ENCODE data around the gene GCNT2.
"Not testable (repeated sequence)": the region's sequence is repeated elsewhere in the genome, so short reads cannot be mapped to it uniquely, and the experiment has no call there.

The GCNT2 gene

DNA sequence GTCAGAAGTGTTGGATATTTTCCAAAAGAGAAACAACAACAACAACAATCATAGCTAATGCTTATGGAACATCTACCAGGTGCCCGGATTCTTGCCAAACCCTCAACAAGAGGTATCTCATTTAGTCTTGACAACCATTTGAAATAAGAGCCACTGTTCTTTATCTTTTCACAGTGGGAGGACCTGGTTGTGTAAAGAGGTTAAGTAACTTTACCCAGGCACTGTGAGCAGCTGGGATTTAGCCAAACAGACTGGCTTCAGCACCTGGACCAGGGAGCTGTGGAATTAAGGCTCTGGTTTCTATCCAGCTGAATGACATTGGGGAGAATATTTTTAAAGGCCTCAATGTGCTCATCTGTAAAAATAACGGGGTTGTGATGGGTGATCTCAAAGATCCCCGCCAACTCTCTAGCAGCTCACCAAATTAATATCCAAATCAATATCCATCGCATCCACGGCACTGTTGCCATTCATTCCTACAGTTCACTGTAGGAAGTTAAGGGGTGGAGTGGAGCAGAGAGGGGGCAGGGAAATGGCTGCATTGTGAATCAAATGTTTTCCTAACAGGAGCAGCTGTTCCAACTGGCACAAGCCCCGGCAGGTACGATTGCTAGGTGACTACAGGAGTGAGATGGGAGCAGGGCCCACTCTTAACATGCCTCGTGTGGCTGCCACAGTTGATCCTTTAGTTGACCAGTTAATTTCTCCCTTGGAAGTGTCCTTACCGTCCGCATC, 61.8 kb downstream of the GCNT2 start:
- no peak for DNase-seq

DNA sequence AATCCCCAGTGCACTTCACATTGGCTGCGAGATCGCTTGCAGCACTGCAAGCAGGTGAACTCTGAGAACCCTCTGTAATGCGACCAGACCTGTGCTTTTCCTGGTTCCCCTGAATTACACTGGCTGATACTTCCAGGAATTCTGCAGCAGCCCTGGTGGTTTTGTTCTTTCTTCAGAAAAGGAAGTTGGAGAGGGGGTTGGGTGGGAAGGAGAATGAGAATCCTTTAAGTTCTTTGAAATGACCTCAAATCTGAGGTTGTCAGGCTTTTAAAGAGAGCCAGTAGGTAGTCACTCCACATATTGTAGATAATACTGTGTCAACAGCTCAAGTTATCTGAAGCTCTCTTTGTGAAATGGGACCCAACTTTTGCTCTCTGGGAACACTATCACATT, 62.4 kb downstream of the GCNT2 start:
- DNase-seq = no peak

DNA sequence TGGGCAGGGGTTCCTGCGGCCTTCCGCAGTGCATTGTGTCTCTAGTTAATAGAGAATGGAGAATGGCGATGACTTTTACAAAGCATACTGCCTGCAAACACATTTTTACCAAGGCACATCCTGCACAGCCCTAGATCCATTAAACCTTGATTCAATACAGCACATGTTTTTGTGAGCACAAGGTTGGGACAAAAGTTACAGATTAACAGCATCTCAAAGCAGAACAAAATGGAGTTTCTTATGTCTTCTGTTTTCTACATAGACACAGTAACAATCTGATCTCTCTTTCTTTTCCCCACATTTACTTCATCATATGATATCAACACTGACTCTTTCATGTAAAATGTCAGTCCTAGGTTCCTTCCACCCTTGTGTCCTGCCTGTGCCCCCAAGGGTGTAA, 63.5 kb downstream of the GCNT2 start:
- DNase-seq = no peak

DNA sequence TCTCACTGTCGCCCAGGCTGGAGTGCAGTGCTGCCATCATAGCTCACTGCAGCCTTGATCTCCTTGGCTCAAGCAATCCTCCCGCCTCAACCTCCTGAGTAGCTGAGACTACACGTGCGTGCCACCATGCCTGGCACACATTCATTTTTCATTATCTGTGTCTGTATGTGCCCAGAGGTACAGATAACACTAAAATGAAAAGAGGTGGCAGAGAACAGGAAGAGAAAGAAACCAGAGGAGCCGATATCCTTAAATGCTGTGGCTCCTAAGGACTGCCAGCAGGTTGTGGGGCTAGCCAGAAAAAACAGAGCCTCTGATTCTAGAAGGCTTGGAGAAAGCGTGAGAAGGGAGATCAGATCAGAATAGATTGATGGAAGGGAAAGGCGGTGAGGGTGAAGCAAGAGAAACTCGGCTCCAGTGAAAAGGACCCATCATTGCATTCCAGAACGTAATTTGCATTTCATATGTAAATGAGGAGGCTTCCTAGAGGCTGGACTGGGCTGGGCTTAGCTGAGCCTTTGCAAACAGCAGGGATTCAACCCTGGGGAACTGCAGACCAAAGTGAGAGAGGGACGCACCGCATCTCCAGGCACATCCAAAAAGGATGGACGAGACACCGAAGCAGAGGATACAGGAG, 64.2 kb downstream of the GCNT2 start:
- DNase-seq = no peak

DNA sequence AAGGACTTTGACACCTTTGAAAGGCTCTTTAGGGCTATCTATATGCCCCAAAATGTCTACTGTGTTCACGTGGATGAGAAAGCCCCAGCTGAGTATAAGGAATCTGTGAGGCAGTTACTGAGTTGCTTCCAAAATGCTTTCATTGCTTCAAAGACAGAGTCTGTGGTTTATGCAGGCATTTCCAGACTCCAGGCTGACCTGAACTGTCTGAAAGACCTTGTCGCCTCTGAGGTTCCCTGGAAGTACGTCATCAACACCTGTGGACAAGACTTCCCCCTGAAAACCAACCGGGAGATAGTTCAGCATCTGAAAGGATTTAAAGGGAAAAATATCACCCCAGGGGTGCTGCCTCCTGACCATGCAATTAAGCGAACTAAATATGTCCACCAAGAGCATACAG, 65.2 kb downstream of the GCNT2 start:
- no peak for DNase-seq

DNA sequence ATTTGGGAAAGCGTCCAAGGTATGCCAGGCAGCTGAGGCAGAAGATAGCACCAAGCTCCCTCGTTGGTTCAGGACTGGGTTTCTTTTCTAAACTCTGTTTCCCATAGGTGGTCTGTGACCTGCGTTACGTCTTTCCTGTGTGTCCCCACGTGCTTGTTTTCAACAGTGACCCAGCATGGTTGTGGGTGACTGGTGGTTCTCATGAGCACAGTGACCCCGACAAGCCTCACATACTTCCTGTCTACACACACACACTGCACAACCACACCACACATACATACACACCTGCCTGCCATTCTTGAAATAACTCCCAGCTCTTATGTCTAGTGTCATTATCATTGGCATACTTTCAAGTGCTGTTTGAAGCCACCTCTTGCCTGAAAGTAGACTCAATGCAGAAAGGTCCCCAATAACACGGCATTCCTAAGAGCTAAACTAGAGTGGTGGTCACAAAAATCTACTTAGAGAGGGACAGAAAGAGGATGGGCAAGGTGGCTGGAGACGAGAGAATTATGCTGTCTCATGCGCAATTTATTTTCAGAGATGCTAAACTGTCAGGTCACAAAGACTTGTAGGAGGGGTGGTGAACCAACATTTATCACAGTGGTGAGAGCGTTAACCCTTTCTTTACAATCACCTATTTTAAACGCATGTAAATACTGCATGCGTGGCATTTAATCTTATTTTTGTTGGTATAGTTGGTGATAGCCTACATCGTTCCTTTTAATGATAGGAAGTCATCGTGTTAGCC, 66.7 kb downstream of the GCNT2 start:
- DNase-seq = no peak

DNA sequence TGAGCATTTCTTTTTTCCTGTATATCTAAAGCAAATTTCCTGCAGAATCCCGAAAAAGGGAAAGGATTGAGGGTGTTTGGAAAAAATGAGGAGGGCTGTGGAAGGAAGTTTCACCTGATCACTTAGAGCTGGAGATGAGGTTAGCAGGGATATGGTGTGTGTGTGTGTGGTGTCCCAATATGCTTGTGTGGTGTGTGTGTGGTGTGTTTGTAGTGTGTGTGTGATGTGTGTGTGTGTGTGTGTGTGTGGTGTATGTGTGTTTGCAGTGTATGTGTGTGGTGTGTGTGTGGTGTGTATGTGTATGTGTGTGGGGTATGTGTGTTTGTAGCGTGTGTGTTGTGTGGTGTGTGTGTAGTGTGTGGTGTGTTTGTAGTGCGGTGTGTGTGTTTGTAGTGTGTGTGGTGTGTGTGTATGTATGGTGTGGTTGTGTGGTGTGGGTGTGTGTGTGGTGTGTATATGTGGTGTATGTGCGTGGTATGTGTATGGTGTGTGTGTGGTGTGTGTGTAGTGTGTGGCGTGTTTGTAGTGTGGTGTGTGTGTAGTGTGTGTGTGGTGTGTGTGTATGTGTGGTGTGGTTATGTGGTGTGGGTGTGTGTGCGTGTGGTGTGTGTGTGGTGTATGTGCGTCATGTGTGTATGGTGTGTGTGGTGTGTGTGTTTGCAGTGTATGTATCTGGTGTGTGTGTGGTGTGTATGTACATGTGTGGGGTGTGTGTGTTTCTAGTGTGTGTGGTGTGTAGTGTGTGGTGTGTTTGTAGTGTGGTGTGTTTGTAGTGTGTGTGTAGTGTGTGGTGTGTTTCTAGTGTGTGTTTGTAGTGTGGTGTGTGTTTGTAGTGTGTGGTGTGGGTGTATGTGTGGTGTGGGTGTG, 67.6 kb downstream of the GCNT2 start:
- no peak for DNase-seq

DNA sequence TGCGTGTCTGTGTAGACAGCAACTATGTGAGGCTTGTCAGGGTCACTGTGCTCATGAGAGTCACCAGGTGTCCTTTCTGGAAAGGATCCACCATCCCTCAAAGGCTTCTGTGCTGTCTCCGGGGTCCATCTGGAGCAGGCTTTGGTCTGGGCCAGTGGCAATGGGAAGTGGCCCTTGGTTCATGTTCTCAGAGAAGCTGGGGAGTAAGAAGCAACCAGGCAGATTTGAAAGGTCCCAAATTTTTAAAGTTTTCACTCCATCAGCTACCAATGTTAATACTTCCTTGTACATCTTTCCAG, 68.2 kb downstream of the GCNT2 start:
- DNase-seq = no peak

DNA sequence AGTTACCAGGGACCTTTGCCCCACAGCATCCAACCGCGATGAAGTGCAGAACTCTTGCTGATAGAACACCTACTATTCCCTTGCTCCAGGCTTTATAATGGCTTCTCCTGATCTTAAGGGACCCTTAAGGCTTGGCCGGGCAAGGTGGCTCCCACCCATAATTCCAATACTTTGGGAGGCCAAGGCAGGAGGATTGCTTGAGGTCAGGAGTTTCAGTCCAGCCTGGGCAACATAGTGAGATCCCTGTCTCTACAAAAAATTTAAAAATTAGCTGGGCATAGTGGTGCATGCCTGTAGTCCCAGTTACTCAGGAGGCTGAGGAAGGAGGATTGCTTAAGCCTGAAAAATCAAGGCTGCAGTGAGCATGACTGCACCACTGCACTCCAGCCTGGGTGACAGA, 68.8 kb downstream of the GCNT2 start:
- no peak for DNase-seq

DNA sequence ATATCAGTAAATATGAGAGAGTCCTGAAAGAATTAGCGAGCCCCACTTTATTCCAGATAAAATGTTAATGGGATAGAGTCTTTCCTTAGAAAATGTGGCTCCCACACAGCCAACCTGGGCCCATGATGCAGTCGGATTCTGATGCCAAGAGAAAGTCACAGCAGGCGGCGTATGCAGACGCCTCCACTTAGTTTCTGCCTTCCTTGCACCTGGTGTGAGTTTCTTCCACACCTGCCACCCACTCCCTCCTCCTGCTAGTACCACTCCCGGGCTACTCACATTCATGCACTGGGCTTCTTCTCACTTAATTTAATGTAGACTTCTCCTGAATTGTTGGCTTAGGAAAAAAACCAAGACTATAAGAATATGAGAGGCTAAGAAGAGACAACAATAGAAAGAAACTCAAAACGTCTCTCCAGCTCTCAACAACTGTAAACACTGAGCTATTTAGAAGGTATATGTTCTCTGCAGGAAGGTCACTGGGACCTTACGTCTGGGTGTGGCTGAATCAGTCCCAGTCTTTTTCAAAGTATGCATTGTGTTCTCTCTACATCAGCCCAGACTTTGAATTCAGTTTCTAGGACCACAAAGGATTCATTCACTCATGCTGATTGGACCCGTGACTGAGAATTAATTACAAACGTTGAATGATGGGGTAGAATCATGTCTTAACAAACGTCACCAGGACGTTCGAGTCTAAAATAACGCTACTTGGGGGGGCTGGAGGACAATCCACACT, 70.4 kb downstream of the GCNT2 start:
- no peak for DNase-seq

DNA sequence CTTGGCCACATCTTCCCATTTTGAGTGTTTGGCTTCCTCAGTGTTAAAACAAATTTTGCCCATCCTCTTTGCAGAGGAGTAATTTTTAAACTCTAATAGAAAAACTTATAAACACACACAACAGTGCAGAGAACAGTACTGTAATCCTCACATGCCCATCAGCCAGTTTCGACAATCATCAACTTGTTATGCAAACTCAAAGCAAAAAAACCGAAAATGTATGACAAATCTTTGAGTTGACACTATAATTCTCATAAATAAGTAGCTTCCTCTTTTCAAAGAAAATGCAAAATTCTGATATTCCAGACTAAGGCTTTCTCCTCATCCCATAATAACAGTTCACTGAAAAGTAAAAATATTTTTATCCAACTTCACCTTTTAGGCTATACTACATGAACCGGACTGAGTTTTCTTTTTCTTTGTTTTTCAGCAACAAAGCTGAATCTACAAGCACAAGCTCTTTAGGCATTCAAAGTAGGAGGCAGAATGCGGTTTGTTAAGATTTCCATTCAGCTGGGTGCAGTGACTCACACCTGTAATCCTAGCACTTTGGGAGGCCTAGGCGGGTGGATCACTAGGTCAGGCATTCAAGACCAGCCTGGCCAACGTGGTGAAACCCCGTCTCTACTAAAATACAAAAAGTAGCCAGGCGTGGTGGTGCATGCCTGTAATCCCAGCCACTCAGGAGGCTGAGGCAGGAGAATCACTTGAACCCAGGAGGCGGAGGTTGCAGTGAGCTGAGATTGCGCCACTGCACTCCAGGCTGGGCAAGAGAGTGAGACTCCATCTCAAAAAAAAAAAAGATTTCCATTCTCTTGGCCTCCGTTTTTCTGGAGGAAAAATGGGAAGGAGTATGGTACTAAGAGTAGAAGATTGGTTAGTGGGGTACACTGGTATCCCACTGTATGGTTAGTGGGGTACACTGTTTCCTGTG, 74.8 kb downstream of the GCNT2 start:
- DNase-seq = no peak

DNA sequence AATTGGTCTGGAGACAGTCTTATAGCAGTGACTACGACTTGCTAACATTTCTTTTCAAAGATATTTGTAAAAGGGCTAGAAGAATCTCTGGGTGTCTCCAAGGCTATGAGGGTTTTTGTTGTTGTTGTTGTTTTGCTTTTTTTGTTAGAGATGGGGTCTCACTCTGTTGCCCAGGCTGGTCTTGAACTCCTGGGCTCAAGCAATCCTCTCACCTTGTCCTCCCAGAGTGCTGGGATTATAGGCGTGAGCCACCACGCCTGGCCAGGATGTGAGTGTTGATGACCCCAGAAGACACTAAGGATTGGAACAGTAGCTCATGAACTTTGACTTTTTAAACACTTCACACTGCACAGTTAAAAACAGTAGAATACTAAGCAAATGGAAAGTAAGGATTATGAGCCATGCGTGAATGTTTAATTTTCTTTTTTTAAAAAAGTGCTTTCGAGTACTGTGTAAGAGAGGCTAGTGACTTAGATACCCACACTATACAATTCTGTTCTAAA, 76.4 kb downstream of the GCNT2 start:
- no peak for DNase-seq

DNA sequence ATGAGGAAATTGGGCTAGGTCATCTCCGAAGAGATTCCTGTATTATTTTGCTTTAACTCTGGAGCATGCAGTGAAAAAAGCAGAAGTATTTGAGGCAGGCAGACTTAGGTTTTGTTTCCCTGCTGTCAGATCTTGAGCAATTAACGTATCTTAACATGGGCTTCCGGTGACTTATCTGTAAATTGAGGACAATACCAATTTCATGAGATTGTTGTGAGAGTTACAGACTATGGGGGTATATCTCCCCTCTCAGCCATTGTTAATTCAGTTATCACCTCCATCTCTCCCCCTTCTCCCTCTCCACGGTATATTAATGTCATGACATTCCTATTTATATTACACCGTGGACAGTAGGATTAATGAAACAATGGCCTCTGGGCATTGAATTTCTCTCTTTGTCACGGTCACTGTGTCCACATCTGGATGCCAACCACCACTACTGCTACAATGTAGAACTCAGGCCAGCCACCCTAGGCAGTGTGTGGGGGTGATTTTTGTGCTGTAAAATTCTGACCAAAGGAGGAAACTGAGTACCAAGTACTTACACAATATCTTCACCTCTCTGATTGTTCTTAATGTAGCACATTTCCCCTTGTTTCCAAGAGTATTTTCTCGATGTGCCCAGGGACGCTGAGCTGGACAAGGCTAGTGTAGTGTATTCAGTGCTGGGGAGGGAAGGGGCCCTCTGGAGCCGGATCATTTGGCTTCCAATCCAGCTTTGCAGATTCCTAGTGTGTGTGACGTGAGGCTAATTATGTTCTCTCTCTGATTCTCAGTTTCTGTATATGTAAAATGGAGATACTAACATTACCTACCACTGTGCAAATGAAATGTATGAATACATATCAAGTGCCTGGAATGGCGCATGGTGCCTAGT, 77.2 kb downstream of the GCNT2 start:
- no peak for DNase-seq

DNA sequence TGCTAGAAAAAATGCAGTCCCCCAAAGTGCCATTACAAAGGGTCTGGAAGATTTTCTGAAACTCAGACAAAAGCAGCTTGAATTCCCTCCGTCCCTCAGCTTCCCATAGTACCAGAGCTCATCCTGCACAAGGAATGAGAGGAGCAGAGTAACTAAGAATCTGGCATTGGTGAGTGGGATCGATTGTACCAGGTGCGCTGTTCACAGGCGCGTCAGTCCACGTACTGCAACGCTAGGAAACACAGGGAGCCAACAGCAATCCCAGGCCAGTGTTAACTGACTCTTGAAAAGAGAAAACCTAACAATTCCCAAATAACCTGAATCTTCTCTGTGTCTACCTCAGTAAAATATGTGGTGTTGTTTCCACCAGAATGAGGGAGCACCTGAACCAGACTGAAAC, 77.9 kb downstream of the GCNT2 start:
- no peak for DNase-seq

DNA sequence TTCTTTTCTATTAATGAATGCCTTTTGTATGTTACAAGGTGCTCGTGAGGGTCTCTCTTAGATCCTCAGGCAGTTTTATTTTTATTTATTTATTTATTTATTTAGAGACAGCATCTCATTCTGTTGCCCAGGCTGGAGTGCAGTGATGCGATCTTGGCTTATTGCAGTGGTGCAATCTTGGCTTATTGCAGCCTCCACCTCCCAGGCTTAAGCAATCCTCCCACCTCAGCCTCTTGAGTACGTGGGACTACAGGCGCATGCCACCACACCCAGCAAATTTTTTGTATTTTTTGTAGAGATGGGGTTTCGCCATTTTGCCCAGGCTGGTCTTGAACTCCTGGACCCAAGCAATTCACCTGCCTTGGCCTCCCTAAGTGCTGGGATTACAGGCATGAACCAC, 79.5 kb downstream of the GCNT2 start:
- DNase-seq = not testable (repeated sequence)

DNA sequence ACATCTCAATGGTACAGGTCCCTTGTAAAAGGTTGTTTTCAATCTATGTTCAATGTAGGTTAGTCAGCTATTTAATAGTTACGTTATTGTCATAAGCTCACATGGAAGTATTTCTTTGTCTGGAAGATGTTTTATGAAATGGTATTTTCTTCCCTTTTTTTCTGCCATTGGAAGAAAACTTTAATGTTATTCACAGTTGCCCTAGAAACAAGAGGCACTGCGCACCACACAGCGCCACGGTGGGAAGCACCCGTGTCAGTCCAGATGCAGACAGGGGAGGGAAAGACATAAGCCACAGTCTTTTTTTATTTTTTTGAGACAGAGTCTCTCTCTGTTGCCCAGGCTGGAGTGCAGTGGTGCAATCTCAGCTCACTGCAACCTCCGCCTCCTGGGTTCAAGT, 82.1 kb downstream of the GCNT2 start:
- DNase-seq = no peak

DNA sequence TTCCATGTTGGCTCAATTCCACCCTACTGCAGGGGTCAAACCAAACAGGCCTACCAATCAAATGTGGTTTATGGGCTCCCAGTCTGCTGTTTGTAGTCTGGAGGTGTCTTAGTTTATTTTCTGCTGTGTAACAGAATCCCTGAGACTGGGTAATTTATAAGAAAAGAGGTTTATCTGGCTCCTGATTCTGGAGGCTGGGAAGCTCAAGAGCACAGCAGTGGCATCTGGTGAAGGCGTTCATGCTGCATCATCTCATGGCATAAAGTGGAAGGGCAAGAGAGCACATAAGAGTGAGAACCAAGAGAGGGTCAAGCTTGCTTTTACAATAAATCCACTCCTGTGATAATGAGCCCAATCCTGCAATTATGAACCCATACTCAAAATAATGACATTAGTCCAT, 87.9 kb downstream of the GCNT2 start:
- DNase-seq = no peak

DNA sequence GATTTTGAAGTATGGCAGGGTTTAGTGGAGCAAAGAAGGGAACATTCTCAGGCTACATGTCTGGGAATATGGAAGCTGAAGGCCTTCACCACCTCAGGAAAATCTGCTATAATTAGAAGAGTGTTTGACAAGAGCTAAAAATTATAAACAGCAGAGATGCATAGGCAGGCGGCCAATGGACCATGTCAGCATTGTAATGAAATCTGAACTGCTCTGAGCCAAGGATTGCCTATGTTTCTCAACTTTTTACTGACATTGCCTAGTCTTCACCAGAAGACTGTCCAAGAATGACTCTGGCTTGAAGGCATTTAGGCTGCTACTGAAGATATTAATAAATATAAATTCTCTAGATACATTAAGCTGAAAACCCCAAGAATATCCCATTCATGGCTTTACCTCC, 89.1 kb downstream of the GCNT2 start:
- DNase-seq = no peak

DNA sequence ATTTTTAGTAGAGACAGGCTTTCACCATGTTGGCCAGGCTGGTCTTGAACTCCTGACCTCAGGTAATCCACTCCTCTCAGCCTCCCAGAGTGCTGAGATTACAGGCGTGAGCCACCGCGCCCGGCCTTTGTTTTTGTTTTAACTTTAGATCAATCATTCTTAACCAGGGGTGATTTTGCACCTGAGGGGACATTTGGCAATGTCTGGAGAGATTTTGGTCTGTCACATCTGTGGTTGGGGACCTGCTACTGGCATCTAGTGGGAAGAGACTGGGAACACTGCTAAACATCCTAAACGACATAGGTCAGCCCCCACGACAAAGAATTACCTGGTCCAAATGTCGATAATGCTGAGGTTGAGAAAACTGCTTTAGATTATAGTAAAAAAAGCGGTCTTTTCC, 91.0 kb downstream of the GCNT2 start:
- no peak for DNase-seq

DNA sequence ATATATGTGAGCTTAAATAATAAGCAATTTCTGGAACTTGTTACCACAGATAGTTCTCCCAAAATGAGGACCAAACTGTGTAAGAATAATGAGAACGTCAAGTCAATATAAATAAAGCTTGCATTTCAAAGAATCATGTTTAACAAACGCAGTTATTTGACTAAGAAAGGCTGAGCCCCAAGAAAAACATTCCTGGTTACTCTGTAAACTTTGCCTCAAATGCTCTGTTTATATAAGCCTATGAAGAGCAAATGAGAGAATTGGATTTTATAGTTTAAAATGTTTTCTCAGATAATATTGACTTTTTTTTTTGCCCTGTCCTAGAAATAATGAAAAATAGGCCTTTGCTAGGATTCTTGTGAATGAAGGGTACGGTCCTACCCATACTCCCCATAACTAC, 91.9 kb downstream of the GCNT2 start:
- no peak for DNase-seq

All from CD4-positive, alpha-beta T cell treated with Interleukin-17A for 4 hours (primary cell).